Astrocyte (in vitro differentiated cells and primary cell): ENCODE results near the gene TNIK.

Experiments
- EZH2 ChIP-seq: IDR thresholded peaks from 2 replicates; pipeline ENCODE4 v1.6.1; 2012; ENCODE audit warnings: mild to moderate bottlenecking, low read length, inconsistent platforms; ENCODE audit not compliant: insufficient read depth
- TF ChIP-seq, protein P1 (sequence below): IDR thresholded peaks from 2 replicates; pipeline ENCODE4 v1.5.1; 2011; ENCODE audit warnings: low read depth, mild to moderate bottlenecking, inconsistent platforms, low read length, moderate library complexity; ENCODE audit not compliant: insufficient read depth

DNA sequence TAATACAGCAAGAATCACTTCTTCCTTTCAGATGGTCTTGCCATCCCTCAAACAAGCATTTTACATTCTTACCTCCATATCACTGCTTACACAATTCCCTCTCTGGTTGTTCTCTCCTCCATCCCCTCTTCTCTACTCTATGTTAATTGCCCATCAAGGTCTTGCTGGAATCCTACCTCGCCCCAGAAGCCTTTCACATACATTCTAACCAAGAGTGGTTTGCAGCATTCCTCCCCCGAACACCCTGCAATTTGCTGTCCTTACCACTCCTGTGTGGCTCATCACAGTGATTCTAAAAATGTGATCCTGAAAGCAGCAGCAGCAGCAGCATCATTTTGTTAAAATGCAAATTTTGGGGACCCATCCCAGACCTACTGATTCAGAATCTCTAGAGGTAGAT is 30.6 kb downstream of the TNIK start:
- TF ChIP-seq, protein P1, sequence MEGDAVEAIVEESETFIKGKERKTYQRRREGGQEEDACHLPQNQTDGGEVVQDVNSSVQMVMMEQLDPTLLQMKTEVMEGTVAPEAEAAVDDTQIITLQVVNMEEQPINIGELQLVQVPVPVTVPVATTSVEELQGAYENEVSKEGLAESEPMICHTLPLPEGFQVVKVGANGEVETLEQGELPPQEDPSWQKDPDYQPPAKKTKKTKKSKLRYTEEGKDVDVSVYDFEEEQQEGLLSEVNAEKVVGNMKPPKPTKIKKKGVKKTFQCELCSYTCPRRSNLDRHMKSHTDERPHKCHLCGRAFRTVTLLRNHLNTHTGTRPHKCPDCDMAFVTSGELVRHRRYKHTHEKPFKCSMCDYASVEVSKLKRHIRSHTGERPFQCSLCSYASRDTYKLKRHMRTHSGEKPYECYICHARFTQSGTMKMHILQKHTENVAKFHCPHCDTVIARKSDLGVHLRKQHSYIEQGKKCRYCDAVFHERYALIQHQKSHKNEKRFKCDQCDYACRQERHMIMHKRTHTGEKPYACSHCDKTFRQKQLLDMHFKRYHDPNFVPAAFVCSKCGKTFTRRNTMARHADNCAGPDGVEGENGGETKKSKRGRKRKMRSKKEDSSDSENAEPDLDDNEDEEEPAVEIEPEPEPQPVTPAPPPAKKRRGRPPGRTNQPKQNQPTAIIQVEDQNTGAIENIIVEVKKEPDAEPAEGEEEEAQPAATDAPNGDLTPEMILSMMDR, result no peak
- TF ChIP-seq EZH2, result no peak
